ENCODE data around the gene PAGR1.
"Not testable (repeated sequence)": the region's sequence is repeated elsewhere in the genome, so short reads cannot be mapped to it uniquely, and the experiment has no call there.

DNA sequence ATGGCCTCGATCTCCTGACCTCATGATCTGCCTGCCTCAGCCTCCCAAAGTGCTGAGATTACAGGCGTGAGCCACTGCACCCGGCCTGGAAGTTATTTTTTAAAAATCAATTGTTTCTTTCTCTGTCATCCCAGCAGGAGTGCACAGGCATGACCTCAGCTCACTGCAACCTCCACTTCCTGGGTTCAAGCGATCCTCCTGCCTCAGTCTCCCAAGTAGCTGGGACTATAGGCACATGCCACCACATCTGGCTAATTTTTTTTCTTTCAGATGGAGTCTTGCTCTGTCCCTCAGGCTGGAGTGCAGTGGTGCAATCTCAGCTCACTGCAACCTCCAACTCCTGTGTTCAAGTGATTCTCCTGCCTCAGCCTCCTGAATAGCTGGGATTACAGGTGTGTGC is 28.8 kb upstream of the PAGR1 start:
- TF ChIP-seq, protein P1, sequence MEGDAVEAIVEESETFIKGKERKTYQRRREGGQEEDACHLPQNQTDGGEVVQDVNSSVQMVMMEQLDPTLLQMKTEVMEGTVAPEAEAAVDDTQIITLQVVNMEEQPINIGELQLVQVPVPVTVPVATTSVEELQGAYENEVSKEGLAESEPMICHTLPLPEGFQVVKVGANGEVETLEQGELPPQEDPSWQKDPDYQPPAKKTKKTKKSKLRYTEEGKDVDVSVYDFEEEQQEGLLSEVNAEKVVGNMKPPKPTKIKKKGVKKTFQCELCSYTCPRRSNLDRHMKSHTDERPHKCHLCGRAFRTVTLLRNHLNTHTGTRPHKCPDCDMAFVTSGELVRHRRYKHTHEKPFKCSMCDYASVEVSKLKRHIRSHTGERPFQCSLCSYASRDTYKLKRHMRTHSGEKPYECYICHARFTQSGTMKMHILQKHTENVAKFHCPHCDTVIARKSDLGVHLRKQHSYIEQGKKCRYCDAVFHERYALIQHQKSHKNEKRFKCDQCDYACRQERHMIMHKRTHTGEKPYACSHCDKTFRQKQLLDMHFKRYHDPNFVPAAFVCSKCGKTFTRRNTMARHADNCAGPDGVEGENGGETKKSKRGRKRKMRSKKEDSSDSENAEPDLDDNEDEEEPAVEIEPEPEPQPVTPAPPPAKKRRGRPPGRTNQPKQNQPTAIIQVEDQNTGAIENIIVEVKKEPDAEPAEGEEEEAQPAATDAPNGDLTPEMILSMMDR (IDR thresholded peaks at IDR 0.05), result not testable (repeated sequence)
- TF ChIP-seq POLR2A (IDR thresholded peaks at IDR 0.05), result not testable (repeated sequence)

All from right lobe of liver (tissue), 4 donors.